Measurements from ENCODE around the gene PAGE2B.
"Not testable (repeated sequence)": the region's sequence is repeated elsewhere in the genome, so short reads cannot be mapped to it uniquely, and the experiment has no call there.

PAGE2B gene

DNA sequence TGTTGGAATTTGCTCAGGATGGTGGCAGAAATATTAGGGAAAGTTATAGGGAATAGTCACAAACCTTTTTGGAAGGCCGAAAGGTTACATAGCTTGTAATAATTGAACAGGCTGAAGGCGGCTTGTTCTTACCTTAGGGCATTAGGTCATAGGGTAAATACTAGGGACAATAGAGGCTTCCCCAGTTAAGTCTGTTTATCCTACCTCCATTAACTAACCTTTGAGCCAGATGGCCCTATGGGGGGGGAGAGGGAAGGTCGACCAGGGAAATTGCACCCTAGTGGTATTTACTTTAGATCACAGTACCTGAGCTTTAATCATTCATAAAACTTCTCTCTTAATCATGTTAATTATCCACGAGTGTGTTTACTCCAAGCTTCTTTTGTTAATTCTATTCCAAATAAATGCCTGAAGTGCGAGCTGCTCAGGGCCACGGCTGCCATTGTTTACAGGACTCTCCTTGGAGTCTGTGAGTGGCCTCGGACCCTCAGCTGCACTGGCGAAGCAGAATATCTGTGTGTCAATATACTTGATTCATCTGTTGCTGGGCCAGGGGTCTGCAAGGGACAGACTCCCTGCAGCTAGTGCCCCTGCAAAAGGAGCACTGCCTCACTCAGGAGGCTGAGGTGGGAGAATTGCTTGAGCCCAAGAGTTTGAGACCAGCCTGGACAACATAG is 36.9 kb downstream of the PAGE2B start:
- no peak for DNase-seq

DNA sequence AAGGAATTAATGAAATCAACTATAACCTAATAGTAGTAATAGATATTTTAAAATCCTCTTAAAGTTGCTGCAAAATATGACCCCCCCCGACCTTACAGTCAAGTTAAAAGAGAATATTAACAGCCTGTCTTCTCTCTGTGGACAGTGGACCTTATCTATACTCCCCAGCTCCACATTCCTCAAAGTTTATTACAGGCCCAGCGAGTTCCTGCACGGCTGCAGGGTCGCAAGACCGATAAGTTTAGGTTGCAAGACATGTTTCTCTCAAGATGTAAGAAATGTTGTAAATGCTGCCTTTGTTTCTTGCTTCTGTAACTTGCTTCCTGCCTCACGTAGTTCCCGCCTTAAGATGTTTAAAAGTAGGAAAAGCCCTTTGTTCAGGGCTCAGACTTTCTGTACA is 41.8 kb downstream of the PAGE2B start:
- DNase-seq: not testable (repeated sequence)

DNA sequence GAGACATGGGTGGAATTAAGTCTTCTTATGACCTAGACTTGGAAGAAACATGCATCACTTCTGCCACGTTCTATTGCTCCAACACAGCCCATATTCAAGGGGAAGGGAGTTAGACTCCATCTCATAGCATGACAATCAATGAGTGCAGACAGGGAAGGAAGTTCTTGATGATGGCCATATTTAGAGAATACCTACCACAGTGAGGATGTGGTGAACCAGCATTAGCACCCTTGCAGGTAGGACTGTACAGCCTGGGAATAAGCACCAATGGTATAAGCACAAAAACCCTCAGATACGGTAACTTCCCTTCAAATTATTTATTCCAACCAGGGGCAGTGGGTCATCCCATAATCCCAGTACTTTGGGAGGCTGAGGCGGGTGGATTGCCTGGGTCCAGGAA is 43.7 kb downstream of the PAGE2B start:
- DNase-seq: no peak

DNA sequence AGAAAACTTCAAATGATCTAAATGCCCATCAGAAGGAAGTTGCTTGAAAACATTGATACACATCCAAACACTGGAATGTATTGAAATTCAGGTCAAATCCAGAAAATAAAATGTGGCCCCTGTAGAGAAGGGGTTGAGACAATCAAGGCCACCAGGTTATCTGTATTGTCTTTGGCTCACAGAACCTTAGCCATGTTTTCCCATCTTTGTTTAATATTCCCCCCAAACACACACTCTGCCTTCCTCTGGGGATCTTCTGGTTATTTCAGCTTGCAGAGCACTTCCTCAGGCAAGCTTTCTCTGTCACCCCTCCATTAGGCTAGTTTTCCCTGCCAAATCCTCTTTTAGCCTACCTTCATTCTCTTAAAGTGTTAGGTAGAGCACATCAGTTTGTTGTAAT is 44.4 kb downstream of the PAGE2B start:
- no peak for DNase-seq

DNA sequence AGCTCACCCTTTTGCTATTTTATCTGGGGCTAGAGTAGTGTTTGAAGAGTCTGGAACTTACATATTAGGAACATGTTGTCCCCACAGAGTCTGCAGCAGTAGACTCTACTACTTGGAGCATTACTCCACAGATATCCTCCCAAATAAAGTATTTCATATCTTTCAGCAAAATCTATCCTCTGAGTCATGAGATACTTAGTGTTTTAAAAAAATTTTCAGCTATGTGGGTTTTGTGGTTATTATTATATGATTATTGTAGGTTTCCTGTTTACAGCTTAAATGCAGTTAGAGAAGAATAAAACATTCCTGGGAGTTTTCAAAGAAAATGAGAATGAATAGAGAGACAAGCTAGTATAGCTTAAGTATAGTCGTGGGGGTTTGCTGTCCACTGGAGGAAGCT is 44.9 kb downstream of the PAGE2B start:
- no peak for DNase-seq

DNA sequence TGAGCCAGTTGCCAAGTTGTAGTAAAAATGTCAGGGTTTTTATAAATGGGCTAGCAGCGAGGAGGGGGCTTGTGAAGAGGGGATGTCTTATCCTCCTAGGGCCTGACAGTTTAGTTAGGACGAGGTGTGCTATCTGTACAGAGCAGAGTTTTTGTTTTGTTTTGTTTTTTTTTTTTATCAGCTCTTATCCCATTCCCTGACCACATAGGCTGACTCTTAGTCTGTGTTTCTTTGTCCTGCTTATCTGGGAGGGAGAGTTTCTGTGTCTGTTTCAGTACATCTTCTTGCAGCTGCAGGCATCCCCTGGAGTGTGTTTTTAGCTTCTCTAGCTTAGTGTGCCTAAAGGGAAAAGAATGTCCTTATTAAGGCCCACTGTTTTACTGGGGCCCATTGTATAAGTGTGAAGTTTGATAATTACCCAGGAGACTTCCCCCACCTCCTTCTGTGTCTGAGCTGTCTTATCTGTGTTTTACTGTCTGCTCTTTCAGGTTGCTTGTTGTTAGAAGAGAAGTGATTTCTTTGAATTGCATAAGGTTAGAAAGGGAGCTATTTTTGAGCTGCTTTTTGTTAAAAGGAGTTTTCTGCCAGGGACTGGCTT is 46.0 kb downstream of the PAGE2B start:
- DNase-seq: no peak

DNA sequence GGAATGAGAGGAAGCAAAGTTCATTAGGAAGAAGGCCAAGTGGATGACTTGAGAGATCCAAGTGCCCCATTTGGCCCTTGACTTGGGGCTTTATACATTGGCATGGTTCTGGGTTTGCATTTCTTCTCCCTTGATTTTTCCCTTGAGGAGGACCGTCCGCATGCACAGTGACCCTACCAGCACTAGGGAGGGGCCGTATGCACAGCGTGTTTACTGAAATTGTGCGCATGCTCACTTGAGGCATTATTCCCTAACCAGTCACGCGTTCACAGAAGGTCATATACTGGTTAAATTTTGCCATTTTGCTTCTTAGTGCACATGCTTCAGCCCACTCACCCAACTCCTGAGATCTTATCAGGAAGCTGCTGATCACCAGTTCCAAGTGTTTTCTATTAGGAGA is 49.1 kb downstream of the PAGE2B start:
- no peak for DNase-seq

DNA sequence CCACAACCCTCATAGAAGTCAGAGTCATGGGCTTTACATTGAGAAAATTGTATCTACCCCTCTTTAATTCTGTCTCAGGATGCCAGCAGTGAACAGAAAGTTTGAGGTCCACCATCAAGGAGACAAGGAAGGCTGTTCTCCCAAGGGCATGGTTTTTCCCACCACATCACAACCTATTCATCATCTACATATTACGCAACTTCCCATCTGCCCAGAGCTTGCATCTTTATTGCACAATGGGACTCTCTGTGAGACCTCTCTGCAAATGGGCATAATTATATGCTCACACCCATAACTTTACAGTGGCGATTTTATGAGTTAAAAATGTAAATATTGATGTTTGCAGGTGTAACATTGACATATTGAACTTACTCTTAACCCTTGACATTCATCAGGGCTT is 52.9 kb downstream of the PAGE2B start:
- DNase-seq: no peak

Measured in NCI-H1694 treated with DMSO at 0.1 percent for 48 hours (cell line).